Astrocyte (in vitro differentiated cells and primary cell): ENCODE results near the gene LARGE1.

Source experiments
- EZH2 ChIP-seq: IDR thresholded peaks from 2 replicates; pipeline ENCODE4 v1.6.1; 2012; ENCODE audit warnings: mild to moderate bottlenecking, low read length, inconsistent platforms; ENCODE audit not compliant: insufficient read depth
- TF ChIP-seq, protein P1 (sequence below): IDR thresholded peaks from 2 replicates; pipeline ENCODE4 v1.5.1; 2011; ENCODE audit warnings: low read depth, mild to moderate bottlenecking, inconsistent platforms, low read length, moderate library complexity; ENCODE audit not compliant: insufficient read depth

DNA sequence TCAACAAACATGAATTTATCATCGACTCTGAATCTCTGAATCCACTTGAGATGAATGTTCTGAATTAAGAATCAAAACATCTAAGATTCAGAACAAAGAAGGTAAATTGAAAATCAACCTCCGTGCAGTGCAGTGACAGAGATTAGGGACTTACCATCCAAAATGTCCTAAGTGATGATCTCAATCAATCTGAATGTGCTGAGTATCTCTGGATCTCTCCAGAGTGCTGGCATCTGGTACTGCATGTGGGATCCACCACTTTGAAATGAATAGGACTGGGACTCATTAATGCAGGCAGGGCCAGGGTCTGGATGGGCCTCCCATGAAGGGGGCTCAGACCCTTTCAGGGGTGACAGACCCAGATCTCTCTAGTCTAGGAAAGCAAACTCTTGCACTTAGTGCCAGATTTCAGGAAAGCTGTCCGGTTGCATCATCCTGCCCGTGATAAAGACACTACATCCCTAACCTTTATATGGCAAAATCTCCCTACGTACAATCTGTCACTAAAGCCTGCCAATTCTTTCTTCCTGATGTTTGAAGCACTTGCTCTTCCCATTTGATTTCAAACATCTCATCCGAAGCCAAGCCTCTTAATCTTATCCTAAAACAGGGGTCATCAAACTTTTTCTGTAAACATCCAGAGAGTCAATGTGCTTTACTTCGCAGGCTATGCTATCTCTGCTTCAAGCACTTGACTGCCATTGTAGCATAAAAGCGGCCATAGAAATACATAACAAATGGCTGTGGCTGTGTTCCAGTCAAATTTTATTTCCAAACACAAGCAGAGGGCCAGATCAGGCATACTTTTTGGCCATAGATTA lies 263.3 kb downstream of the LARGE1 start:
- TF ChIP-seq, protein P1, sequence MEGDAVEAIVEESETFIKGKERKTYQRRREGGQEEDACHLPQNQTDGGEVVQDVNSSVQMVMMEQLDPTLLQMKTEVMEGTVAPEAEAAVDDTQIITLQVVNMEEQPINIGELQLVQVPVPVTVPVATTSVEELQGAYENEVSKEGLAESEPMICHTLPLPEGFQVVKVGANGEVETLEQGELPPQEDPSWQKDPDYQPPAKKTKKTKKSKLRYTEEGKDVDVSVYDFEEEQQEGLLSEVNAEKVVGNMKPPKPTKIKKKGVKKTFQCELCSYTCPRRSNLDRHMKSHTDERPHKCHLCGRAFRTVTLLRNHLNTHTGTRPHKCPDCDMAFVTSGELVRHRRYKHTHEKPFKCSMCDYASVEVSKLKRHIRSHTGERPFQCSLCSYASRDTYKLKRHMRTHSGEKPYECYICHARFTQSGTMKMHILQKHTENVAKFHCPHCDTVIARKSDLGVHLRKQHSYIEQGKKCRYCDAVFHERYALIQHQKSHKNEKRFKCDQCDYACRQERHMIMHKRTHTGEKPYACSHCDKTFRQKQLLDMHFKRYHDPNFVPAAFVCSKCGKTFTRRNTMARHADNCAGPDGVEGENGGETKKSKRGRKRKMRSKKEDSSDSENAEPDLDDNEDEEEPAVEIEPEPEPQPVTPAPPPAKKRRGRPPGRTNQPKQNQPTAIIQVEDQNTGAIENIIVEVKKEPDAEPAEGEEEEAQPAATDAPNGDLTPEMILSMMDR: no peak
- no peak for TF ChIP-seq EZH2
